BE2C (cell line): ENCODE results near the gene CRTC1.

Experiments used
- DNase-seq: peaks from one replicate; pipeline ENCODE4 v3.0.0-alpha.2; 2020
- H3K27me3 ChIP-seq: fragments of 250-450 bp; sonication (Bioruptor Pico); 2 replicates; pipeline ENCODE4 v1.5.1; 2020; ENCODE audit warnings: mild to moderate bottlenecking
- H3K36me3 ChIP-seq: fragments of 250-450 bp; sonication (Bioruptor Pico); 2 replicates; pipeline ENCODE4 v1.5.1; 2020; ENCODE audit warnings: mild to moderate bottlenecking
- H3K4me1 ChIP-seq: fragments of 250-450 bp; sonication (Bioruptor Pico); 2 replicates; pipeline ENCODE4 v1.5.1; 2020
- H3K4me3 ChIP-seq: 2 replicates; pipeline ENCODE4 v1.5.1; 2011; ENCODE audit warnings: low read depth, low read length
- H3K9me3 ChIP-seq: fragments of 250-450 bp; sonication (Bioruptor Pico); 2 replicates; pipeline ENCODE4 v1.5.1; 2020
- CTCF ChIP-seq: IDR thresholded peaks from 2 replicates; pipeline ENCODE4 v1.5.1; 2012; ENCODE audit warnings: mild to moderate bottlenecking, low read depth, low read length

CRTC1 gene

GRCh38 chr19:18657590-18658365 lies 25.7 kb upstream of the CRTC1 start:
- DNase-seq: peak; percentile 80
- Histone ChIP-seq H3K36me3 (no peaks in the 10 kb centered on the region), H3K27me3 (no peaks in the 10 kb centered on the region), H3K4me3 (no peak overlapping the region; the same call in 1 of the 2 replicates), H3K9me3 (no peaks in the 10 kb centered on the region), H3K4me1 (peaks cover 26% of the 10 kb centered on the region)
- TF ChIP-seq CTCF: no peak

GRCh38 chr19:18658366-18658855 lies 25.1 kb upstream of the CRTC1 start:
- no peaks in the 10 kb centered on the region for H3K36me3 ChIP-seq
- H3K9me3 ChIP-seq: no peaks in the 10 kb centered on the region
- H3K4me1 ChIP-seq: peaks cover 26% of the 10 kb centered on the region
- no peak for DNase-seq
- H3K27me3 ChIP-seq: no peaks in the 10 kb centered on the region
- no peak for TF ChIP-seq CTCF
- H3K4me3 ChIP-seq: no peak overlapping the region

- Histone ChIP-seq H3K4me1 (peaks cover 26% of the 10 kb centered on the region), H3K9me3 (no peaks in the 10 kb centered on the region), H3K36me3 (no peaks in the 10 kb centered on the region), H3K27me3 (no peaks in the 10 kb centered on the region), H3K4me3 (no peak overlapping the region)
- DNase-seq: no peak
- TF ChIP-seq CTCF: no peak
Measured at GRCh38 chr19:18659281-18660050, 24.0 kb upstream of the CRTC1 start.

GRCh38 chr19:18660051-18660910 lies 23.2 kb upstream of the CRTC1 start:
- no peak for TF ChIP-seq CTCF
- no peaks in the 10 kb centered on the region for H3K36me3 ChIP-seq
- no peaks in the 10 kb centered on the region for H3K9me3 ChIP-seq
- no peak for DNase-seq
- H3K4me1 ChIP-seq: peaks cover 26% of the 10 kb centered on the region
- no peaks in the 10 kb centered on the region for H3K27me3 ChIP-seq
- H3K4me3 ChIP-seq: no peak overlapping the region

GRCh38 chr19:18660939-18661670 lies 22.4 kb upstream of the CRTC1 start:
- peaks cover 26% of the 10 kb centered on the region for H3K4me1 ChIP-seq
- no peaks in the 10 kb centered on the region for H3K9me3 ChIP-seq
- no peak for DNase-seq
- H3K27me3 ChIP-seq: no peaks in the 10 kb centered on the region
- no peaks in the 10 kb centered on the region for H3K36me3 ChIP-seq
- no peak for TF ChIP-seq CTCF
- no peak overlapping the region for H3K4me3 ChIP-seq
